ENCODE measurements around the gene LSG1.

DNA sequence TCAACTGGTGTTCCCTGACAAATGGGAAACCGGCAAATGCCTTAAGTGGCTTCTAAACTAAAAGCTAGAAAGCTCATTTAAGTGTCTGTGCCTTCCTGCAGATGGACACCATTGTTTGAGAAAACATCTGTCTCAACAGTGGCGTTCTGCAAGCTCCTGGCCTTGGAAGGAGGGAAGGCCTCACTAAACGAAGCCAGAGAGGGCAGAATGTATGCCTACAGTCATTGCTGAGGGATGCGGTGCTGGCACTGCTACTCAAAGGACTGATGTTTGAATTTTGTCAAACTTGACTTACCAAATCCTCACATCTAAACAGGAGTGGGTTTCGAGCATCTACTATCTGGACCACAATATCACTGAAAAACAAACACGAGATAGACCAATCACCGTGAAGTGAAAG is 12.2 kb downstream of the LSG1 start:
- TF ChIP-seq, protein P1, sequence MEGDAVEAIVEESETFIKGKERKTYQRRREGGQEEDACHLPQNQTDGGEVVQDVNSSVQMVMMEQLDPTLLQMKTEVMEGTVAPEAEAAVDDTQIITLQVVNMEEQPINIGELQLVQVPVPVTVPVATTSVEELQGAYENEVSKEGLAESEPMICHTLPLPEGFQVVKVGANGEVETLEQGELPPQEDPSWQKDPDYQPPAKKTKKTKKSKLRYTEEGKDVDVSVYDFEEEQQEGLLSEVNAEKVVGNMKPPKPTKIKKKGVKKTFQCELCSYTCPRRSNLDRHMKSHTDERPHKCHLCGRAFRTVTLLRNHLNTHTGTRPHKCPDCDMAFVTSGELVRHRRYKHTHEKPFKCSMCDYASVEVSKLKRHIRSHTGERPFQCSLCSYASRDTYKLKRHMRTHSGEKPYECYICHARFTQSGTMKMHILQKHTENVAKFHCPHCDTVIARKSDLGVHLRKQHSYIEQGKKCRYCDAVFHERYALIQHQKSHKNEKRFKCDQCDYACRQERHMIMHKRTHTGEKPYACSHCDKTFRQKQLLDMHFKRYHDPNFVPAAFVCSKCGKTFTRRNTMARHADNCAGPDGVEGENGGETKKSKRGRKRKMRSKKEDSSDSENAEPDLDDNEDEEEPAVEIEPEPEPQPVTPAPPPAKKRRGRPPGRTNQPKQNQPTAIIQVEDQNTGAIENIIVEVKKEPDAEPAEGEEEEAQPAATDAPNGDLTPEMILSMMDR (IDR thresholded peaks at IDR 0.05), result no peak
- TF ChIP-seq EZH2phosphoT487 (IDR thresholded peaks at IDR 0.05), result no peak

Measured in neural progenitor cell (in vitro differentiated cells).